Upper lobe of left lung (tissue), 6 donors: Measurements from ENCODE around the gene ERICH6B. TPM values are rescaled to one million over a fixed set of nuclear protein-coding genes. Genes with fewer than 3 reads are reported as not detected.

Source experiments
- ATAC-seq, 2 donors: fragments of 200-7000 bp; cut with Tn5 transposase; one replicate each; pipeline ENCODE4 v1.9.1; 2022; ENCODE audit warnings: mild to moderate bottlenecking in 2 of 2, moderate library complexity in 2 of 2; ENCODE audit not compliant: low FRiP score in 2 of 2
- DNase-seq, 2 donors: peaks; one replicate each; pipeline ENCODE4 v3.0.0-alpha.2; 2019 to 2020
- H3K27ac ChIP-seq, 4 donors: fragments of 200-600 bp; sonication (generic); one replicate each; pipeline ENCODE4 v1.5.1; 2016 to 2019
- H3K27me3 ChIP-seq, 4 donors: fragments of 200-600 bp; sonication (generic); one replicate each; pipeline ENCODE4 v1.5.1; 2017 to 2019
- H3K36me3 ChIP-seq, 4 donors: fragments of 200-600 bp; sonication (generic); one replicate each; pipeline ENCODE4 v1.5.1; 2016 to 2019
- H3K4me1 ChIP-seq, 4 donors: fragments of 200-600 bp; sonication (generic); one replicate each; pipeline ENCODE4 v1.5.1; 2018 to 2019
- H3K4me3 ChIP-seq, 4 donors: fragments of 200-600 bp; sonication (generic); one replicate each; pipeline ENCODE4 v1.5.1; 2017 to 2019; ENCODE audit warnings: mild to moderate bottlenecking in 2 of 4, moderate library complexity in 1 of 4
- H3K9me3 ChIP-seq, 4 donors: fragments of 200-600 bp; sonication (generic); one replicate each; pipeline ENCODE4 v1.5.1; 2018 to 2019
- EP300 ChIP-seq, 4 donors: sonication (generic); formaldehyde crosslinking; IDR thresholded peaks; one replicate each; pipeline ENCODE4 v1.5.1; 2017; ENCODE audit warnings: antibody characterized with exemption in 4 of 4, control low read depth in 2 of 4
- POLR2A ChIP-seq, 4 donors: fragments of 450-650 bp; IDR thresholded peaks; one replicate each; pipeline ENCODE4 v1.5.1; 2016 to 2017; ENCODE audit warnings: antibody characterized with exemption in 4 of 4, mild to moderate bottlenecking in 2 of 4
- POLR2AphosphoS5 ChIP-seq, 2 donors: sonication (generic); formaldehyde crosslinking; IDR thresholded peaks; one replicate each; pipeline ENCODE4 v1.5.1; 2017; ENCODE audit warnings: antibody characterized with exemption in 2 of 2
- WGBS, 2 donors: methylation state at CpG; one replicate each; pipeline ENCODE4 v1.1.5; 2017 to 2018; 5-methylcytosine and 5-hydroxymethylcytosine counted together
- total RNA-seq, 6 donors: library from RNA; depleted of rRNA in 4 of 6; stranded (reverse); fragments of >200 nt in 4 of 6; gene quantifications; one replicate each; pipeline versions ENCODE4 v1.1.0 to v1.2.1, GENCODE V29; 2016 to 2021
- TF ChIP-seq, protein P1 (sequence below), 6 experiments: fragments of 450-650 bp in 4 of 6; fragments of 200-600 bp in 2 of 6; sonication (generic) in 2 of 6; IDR thresholded peaks; one replicate each; pipeline ENCODE4 v1.5.1; 2016 to 2019; ENCODE audit warnings: antibody characterized with exemption in 6 of 6
- donor health status: DM: no; HTN: no; CAD: no; lungs with moderate emphysema.
- donor health status: DM: no; HTN: yes; CAD: no; lungs with severe emphysema.

ERICH6B gene
- total RNA-seq, 6 donors from 2014 or later: not detected

DNA sequence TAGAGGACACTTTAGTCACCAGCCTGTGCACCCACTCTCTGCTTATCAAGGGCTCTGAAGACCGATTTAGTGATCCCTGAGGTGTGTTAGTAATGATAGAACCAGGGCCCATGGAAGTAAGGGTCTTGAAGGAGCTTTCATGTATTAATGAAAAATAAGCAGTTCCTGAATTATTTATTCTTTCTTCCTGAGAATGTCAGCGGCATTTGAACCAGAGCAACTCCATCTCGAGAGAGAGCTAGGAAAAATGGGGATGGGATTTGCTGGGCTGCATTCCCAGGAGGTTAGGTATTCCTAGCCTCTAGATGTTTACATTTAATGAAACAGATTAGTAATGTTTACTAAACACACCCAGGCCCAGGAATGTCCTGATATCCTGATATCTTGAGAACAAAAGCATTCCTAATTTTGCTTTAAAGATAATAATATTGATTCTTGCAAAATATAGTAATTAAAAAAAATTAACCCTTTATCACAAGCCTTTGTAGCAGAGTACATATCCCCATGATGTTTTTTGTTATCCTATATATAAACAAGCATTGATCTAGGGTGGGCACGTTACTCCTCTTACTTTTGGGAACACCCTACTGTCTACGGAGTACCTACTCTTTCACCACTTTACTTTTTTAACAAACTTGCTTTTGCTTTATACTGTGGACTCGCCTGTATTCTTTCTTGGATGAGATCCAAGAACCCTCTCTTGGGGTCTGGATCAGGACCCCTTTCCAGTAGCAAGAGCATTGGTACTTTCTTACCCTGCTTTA, 87.7 kb downstream of the ERICH6B start:
- peaks cover 4 to 14% (median 11%) of the 10 kb centered on the region in 4 donors for H3K4me1 ChIP-seq
- H3K36me3 ChIP-seq: peaks cover 9 to 69% (median 27%) of the 10 kb centered on the region in 4 donors
- no peaks in the 10 kb centered on the region for H3K9me3 ChIP-seq
- H3K27me3 ChIP-seq: no peaks in the 10 kb centered on the region
- TF ChIP-seq EP300 (IDR thresholded peaks at IDR 0.05): peak in 1 of 4 donors; percentile 32
- TF ChIP-seq, protein P1, sequence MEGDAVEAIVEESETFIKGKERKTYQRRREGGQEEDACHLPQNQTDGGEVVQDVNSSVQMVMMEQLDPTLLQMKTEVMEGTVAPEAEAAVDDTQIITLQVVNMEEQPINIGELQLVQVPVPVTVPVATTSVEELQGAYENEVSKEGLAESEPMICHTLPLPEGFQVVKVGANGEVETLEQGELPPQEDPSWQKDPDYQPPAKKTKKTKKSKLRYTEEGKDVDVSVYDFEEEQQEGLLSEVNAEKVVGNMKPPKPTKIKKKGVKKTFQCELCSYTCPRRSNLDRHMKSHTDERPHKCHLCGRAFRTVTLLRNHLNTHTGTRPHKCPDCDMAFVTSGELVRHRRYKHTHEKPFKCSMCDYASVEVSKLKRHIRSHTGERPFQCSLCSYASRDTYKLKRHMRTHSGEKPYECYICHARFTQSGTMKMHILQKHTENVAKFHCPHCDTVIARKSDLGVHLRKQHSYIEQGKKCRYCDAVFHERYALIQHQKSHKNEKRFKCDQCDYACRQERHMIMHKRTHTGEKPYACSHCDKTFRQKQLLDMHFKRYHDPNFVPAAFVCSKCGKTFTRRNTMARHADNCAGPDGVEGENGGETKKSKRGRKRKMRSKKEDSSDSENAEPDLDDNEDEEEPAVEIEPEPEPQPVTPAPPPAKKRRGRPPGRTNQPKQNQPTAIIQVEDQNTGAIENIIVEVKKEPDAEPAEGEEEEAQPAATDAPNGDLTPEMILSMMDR (IDR thresholded peaks at IDR 0.05): no peak
- no peak for TF ChIP-seq POLR2A (IDR thresholded peaks at IDR 0.05)
- no peak overlapping the region for H3K4me3 ChIP-seq
- WGBS, 2 donors: 54 to 59% methylated on average over 6 of the region's 6 CpGs
- no peak for ATAC-seq
- H3K27ac ChIP-seq: peak overlapping the region in 3 of 4 donors; percentile 62 to 72 (median 63)
- no peak for DNase-seq

DNA sequence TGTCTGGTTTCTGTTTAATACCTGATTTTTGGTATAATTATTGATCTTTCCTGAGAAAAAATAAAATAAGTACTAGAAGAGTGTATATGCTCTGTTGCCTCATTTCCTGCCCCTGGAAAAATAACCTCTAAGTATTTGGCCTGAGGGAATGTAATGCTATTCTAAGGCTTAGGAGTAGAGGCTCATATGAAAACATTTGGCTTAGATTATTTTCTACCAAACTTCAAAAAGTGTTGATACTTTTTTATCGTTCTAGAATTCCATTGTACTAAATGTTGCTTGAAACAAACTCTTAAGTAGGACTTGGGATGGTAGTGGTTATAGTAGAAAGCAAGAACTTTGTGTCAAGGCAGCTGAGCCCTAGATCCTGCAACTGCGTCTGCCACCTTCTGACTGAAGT, 93.0 kb downstream of the ERICH6B start:
- Histone ChIP-seq H3K27me3 (no peaks in the 10 kb centered on the region), H3K27ac (no peak overlapping the region), H3K9me3 (no peaks in the 10 kb centered on the region), H3K36me3 (peaks cover 13 to 64% (median 19%) of the 10 kb centered on the region in 4 donors), H3K4me3 (no peak overlapping the region), H3K4me1 (peaks cover 0 to 7% (median 2%) of the 10 kb centered on the region in 4 donors)
- no peak for TF ChIP-seq POLR2AphosphoS5 (IDR thresholded peaks at IDR 0.05)
- no peak for TF ChIP-seq POLR2A (IDR thresholded peaks at IDR 0.05)
- no peak for TF ChIP-seq EP300 (IDR thresholded peaks at IDR 0.05)
- TF ChIP-seq, protein P1 (IDR thresholded peaks at IDR 0.05): no peak
- 77% methylated on average over 2 of the region's 2 CpGs for WGBS, 2 donors
- ATAC-seq (no peak), DNase-seq (no peak)

DNA sequence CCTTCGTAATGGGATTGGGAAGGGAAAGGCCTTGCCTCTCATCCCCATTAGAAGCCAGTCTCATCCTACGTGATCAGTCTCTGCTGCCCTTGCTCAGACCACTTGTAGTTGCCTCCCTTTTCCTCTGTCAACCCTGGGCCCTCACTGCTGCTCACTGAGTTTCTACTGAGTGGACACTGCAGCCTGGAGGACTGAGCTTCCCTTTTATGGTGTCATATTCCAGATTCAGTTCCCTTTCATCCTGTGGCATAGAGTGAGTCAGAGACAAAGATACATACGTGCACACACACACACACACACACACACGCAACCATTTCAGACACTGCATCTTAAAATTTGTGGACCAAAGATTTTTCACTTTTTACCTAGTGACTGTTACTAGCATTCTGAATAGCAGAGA, 94.2 kb downstream of the ERICH6B start:
- H3K27ac ChIP-seq: peak overlapping the region in 1 of 4 donors; percentile 5
- DNase-seq (no peak), ATAC-seq (peak; percentile 61 to 75)
- H3K4me3 ChIP-seq: no peak overlapping the region
- H3K4me1 ChIP-seq: no peaks in the 10 kb centered on the region
- H3K36me3 ChIP-seq: peaks cover 13 to 72% (median 27%) of the 10 kb centered on the region in 4 donors
- no peaks in the 10 kb centered on the region for H3K27me3 ChIP-seq
- WGBS, 2 donors: 77 to 79% methylated on average over 4 of the region's 4 CpGs
- H3K9me3 ChIP-seq: no peaks in the 10 kb centered on the region
- TF ChIP-seq EP300 (IDR thresholded peaks at IDR 0.05) (no peak), POLR2A (IDR thresholded peaks at IDR 0.05) (peak in 1 of 4 donors; percentile 28), POLR2AphosphoS5 (IDR thresholded peaks at IDR 0.05) (no peak)
- TF ChIP-seq, protein P1 (IDR thresholded peaks at IDR 0.05): no peak

DNA sequence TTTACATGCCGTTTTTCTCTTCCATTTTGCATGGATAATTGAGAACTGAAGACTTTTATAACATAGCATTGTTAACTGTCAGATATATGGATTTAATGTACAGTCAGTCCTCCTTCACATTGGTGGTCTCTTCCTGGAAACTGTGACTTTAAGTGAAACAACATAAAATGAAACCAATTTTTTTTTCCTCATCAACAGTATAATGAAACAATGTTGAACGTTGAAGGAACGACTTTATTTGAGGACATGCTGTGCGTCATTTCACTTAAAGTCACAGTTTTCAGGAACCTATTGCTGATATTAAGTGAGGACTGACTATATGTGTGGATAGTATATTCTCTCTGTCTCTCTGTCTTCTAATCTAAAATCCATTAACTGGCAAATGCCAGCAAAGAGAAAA, 96.0 kb downstream of the ERICH6B start:
- Histone ChIP-seq H3K4me3 (no peak overlapping the region), H3K36me3 (peaks cover 13 to 75% (median 35%) of the 10 kb centered on the region in 4 donors), H3K4me1 (peaks cover 0 to 6% (median 0%) of the 10 kb centered on the region in 4 donors), H3K27me3 (no peaks in the 10 kb centered on the region), H3K9me3 (no peaks in the 10 kb centered on the region), H3K27ac (peak overlapping the region in 1 of 4 donors; percentile 53)
- DNase-seq (no peak), ATAC-seq (no peak)
- 66 to 74% methylated on average over 4 of the region's 4 CpGs for WGBS, 2 donors
- TF ChIP-seq EP300 (IDR thresholded peaks at IDR 0.05): peak in 1 of 4 donors; percentile 6
- no peak for TF ChIP-seq POLR2A (IDR thresholded peaks at IDR 0.05)
- TF ChIP-seq POLR2AphosphoS5 (IDR thresholded peaks at IDR 0.05): no peak

DNA sequence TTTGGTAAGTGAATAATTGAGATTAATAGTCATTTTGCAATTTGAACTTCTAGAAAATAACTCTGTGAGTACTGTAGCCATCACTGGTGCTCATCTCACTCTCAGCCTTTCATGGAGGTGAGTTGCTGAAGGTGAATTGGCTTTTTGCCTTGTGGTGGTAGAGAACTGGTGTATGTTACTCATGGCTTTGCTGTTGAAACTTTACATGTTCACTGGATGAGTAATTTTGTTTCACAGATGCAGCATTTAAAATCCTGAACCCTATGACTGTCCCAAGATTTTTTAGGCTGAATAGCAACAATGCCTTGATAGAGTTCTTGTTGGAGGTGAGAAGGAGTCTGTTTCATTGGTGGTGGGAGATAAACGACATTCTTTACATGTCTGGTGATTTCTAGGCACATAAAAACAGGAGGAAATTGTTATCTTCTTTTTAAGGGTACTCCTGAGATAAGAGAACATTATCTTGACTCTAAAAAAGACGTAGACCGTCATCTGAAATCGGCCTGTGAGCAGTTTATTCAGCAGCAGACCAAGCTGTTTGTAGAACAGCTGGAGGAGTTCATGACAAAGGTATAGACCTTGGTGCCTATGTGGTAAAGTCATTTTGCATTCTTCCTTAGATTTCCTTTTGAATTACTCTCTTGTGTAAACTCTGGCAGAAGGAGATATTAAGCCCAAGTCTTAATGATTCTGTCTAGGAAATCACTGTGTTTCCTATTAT, 96.9 kb downstream of the ERICH6B start:
- peaks cover 13 to 75% (median 35%) of the 10 kb centered on the region in 4 donors for H3K36me3 ChIP-seq
- H3K9me3 ChIP-seq: no peaks in the 10 kb centered on the region
- H3K27me3 ChIP-seq: no peaks in the 10 kb centered on the region
- peak overlapping the region in 1 of 4 donors; percentile 53 for H3K27ac ChIP-seq
- ATAC-seq (no peak), DNase-seq (no peak)
- peaks cover 0 to 6% (median 0%) of the 10 kb centered on the region in 4 donors for H3K4me1 ChIP-seq
- TF ChIP-seq POLR2A (IDR thresholded peaks at IDR 0.05) (no peak), POLR2AphosphoS5 (IDR thresholded peaks at IDR 0.05) (no peak), EP300 (IDR thresholded peaks at IDR 0.05) (no peak)
- TF ChIP-seq, protein P1 (IDR thresholded peaks at IDR 0.05): no peak
- no peak overlapping the region for H3K4me3 ChIP-seq
- WGBS, 2 donors: 53 to 58% methylated on average over 4 of the region's 4 CpGs
